ENCODE measurements around the gene NHERF1.

GRCh38 chr17:74798239-74798707 lies 49.8 kb downstream of the NHERF1 start:
- no peak for TF ChIP-seq CTCF (IDR thresholded peaks at IDR 0.05; ENCODE audit: insufficient read depth, low read length, poor library complexity, severe bottlenecking)
- no peak for TF ChIP-seq EZH2phosphoT487 (conservative IDR thresholded peaks at IDR 0.05; ENCODE audit: low read length)
